Ascending aorta (tissue), 2 donors: ENCODE results near the gene CD3E. TPM values are rescaled to one million over a fixed set of nuclear protein-coding genes. Genes with fewer than 3 reads are reported as not detected.

Experiments
- DNase-seq, 2 donors: peaks; one replicate each; pipeline ENCODE4 v3.0.0-alpha.2; 2019; ENCODE audit warnings: low spot score in 2 of 2
- H3K27ac ChIP-seq, 2 donors: fragments of 200-600 bp; sonication (generic); one replicate each; pipeline ENCODE4 v1.5.1; 2016 to 2017; ENCODE audit warnings: mild to moderate bottlenecking in 1 of 2
- H3K27me3 ChIP-seq: fragments of 200-600 bp; sonication (generic); one replicate; pipeline ENCODE4 v1.5.1; 2017
- H3K36me3 ChIP-seq, 2 donors: fragments of 200-600 bp; sonication (generic); one replicate each; pipeline ENCODE4 v1.5.1; 2016
- H3K4me1 ChIP-seq, 2 donors: fragments of 200-600 bp; sonication (generic); one replicate each; pipeline ENCODE4 v1.5.1; 2016 to 2017; ENCODE audit warnings: mild to moderate bottlenecking in 1 of 2
- H3K4me3 ChIP-seq, 2 donors: fragments of 200-600 bp; sonication (generic); one replicate each; pipeline ENCODE4 v1.5.1; 2016 to 2017; ENCODE audit warnings: mild to moderate bottlenecking in 1 of 2
- H3K9me3 ChIP-seq, 2 donors: fragments of 200-600 bp; sonication (generic); one replicate each; pipeline ENCODE4 v1.5.1; 2016
- CTCF ChIP-seq, 3 experiments: fragments of 200-600 bp in 2 of 3; fragments of 450-650 bp in 1 of 3; sonication (generic) in 2 of 3; IDR thresholded peaks; one replicate each; pipeline ENCODE4 v1.5.1; 2016 to 2019; ENCODE audit warnings: antibody characterized with exemption in 3 of 3, mild to moderate bottlenecking in 1 of 3, moderate library complexity in 1 of 3
- intact Hi-C: fragments of 100-400 bp; cut with DNase I; formaldehyde crosslinking; loops from one replicate; pipeline ENCODE4 v1.15.1; 2023
- total RNA-seq: library from RNA; depleted of rRNA; stranded (reverse); fragments of >200 nt; gene quantifications from one replicate; pipeline ENCODE4 v1.1.0, GENCODE V29; 2016

CD3E gene
- total RNA-seq, 1 donor from 2014 or later = not detected

- Histone ChIP-seq H3K4me1 (no peaks in the 10 kb centered on the region), H3K9me3 (no peaks in the 10 kb centered on the region), H3K27me3 (no peaks in the 10 kb centered on the region), H3K27ac (no peak overlapping the region), H3K36me3 (no peaks in the 10 kb centered on the region), H3K4me3 (no peak overlapping the region)
- TF ChIP-seq CTCF (IDR thresholded peaks at IDR 0.05) = no peak
- DNase-seq = no peak
- intact Hi-C loops = no loop called here
Observed at GRCh38 chr11:118340449-118340848, 35.9 kb downstream of the CD3E start.

DNA sequence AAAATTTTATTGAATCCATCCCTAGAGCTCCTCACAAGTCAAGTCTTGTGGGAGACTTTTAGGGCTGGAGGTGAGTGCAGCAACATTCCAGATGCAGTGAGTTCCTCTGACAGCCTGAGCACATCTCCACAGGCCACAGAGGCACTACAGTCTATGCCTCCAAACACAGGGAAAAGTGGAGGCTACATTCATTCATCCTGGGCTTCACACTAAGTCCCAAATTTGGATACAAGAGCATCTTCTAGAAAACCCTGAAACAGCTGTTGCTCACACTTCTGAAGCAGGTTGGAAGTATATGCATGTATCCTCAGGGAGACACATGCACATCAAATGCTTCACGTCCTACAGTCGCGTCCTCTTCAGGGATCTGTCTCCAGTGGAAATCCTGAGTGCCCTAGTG is 36.7 kb downstream of the CD3E start:
- H3K36me3 ChIP-seq = no peaks in the 10 kb centered on the region
- no peaks in the 10 kb centered on the region for H3K27me3 ChIP-seq
- H3K4me3 ChIP-seq = no peak overlapping the region
- no peak overlapping the region for H3K27ac ChIP-seq
- no peaks in the 10 kb centered on the region for H3K4me1 ChIP-seq
- intact Hi-C loops = no loop called here
- TF ChIP-seq CTCF (IDR thresholded peaks at IDR 0.05) = no peak
- H3K9me3 ChIP-seq = no peaks in the 10 kb centered on the region
- DNase-seq = no peak

DNA sequence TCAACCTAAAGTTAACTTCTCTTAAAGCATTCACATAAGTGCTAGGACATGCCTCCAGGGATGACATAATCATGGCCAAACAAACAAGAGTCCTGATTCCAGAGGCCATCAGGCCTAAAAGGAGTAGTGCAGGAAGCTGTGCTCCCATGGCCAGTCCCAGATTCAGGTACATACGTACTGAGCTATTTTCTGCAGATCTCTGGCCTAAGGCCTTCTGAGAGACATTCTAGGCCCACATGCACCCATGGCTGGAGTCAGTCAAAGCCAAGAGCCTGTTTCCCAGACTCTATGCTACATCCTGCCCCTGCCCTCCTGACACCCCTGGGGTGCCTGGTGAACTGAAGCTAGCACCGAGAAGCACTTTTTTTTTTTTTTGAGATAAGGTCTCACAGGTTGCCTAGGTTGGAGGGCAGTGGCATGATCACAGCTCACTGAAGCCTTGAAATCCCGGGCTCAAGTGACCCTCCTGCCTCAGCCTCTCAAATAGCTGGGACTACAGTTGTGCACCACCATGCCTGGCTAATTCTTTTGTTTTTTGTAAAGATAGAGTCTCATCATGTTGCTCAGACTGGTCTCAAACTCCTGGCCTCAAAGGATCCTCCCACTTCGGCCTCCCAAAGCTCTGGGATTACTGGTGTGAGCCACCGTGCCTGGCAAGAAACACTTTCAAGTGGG is 37.4 kb downstream of the CD3E start:
- Histone ChIP-seq H3K4me1 (no peaks in the 10 kb centered on the region), H3K27ac (no peak overlapping the region), H3K9me3 (no peaks in the 10 kb centered on the region), H3K27me3 (no peaks in the 10 kb centered on the region), H3K36me3 (no peaks in the 10 kb centered on the region), H3K4me3 (no peak overlapping the region)
- no peak for TF ChIP-seq CTCF (IDR thresholded peaks at IDR 0.05)
- DNase-seq = no peak
- intact Hi-C loops = no loop called here

- Histone ChIP-seq H3K36me3 (no peaks in the 10 kb centered on the region), H3K27ac (no peak within 1 kb of the TSS), H3K9me3 (no peaks in the 10 kb centered on the region), H3K4me3 (no peak within 1 kb of the TSS), H3K4me1 (no peaks in the 10 kb centered on the region), H3K27me3 (no peaks in the 10 kb centered on the region)
- no peak for DNase-seq
- TF ChIP-seq CTCF (IDR thresholded peaks at IDR 0.05) = no peak
- intact Hi-C loops = no loop called here
Observed at GRCh38 chr11:118342503-118343161, 38.1 kb downstream of the CD3E start, which contains the start of gene CD3D. CD3D (minus strand) TSS chr11:118342705; CDS start chr11:118342607, 98 bp downstream.

DNA sequence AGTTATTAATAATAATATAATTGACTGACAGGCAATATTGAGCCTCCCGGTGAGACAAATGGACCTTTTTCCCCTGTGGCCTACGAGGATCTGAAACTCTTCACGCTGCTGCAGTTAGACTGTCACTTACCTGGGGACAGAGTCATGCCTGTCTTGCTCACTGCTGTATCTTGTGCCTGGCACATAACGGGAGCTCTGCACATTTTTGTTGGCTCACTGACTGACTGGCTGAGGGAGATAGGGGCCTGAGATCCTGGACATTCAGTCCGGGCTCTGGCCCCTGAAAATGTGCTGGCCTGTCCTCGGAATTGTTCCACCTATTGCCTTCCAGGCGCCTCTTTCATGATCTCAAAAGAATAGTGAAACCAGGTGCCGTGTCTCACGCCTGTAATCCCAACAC is 38.7 kb downstream of the CD3E start:
- no peak for TF ChIP-seq CTCF (IDR thresholded peaks at IDR 0.05)

More for the DNA sequence above, 38.7 kb downstream of the CD3E start:
- intact Hi-C loops = no loop called here
- no peak for DNase-seq
- H3K4me1 ChIP-seq = no peaks in the 10 kb centered on the region
- no peaks in the 10 kb centered on the region for H3K36me3 ChIP-seq
- no peaks in the 10 kb centered on the region for H3K9me3 ChIP-seq
- H3K4me3 ChIP-seq = no peak overlapping the region
- no peaks in the 10 kb centered on the region for H3K27me3 ChIP-seq
- no peak overlapping the region for H3K27ac ChIP-seq
